Kidney epithelial cell (primary cell): Measurements from ENCODE around the gene FOXI2. TPM values are rescaled to one million over a fixed set of nuclear protein-coding genes. Genes with fewer than 3 reads are reported as not detected.

ENCODE experiments used
- DNase-seq: peaks from one replicate; pipeline ENCODE4 v3.0.0-alpha.2; 2010; ENCODE audit warnings: low read depth
- H3K27me3 ChIP-seq: 2 replicates; pipeline ENCODE4 v1.6.0; 2011; ENCODE audit warnings: low read length; ENCODE audit not compliant: control insufficient read depth, insufficient read depth
- H3K36me3 ChIP-seq: 2 replicates; pipeline ENCODE4 v1.5.1; 2011; ENCODE audit warnings: low read length; ENCODE audit not compliant: control insufficient read depth, insufficient read depth
- H3K4me3 ChIP-seq: 2 replicates; pipeline ENCODE4 v1.5.1; 2011; ENCODE audit warnings: low read depth, mild to moderate bottlenecking, control low read depth, low read length
- total RNA-seq: library from RNA; depleted of rRNA; stranded (reverse); fragments of >200 nt; gene quantifications from 2 replicates; pipeline ENCODE4 v1.2.3, GENCODE V29; 2015
- TF ChIP-seq, protein P1 (sequence below): IDR thresholded peaks from 2 replicates; pipeline ENCODE4 v1.5.1; 2011; ENCODE audit warnings: mild to moderate bottlenecking, moderate library complexity, low read length, control low read depth, inconsistent platforms; ENCODE audit not compliant: insufficient read depth, poor library complexity, severe bottlenecking

Gene FOXI2
- total RNA-seq, 1 donor from 2014 or later, result 0.21 TPM

DNA sequence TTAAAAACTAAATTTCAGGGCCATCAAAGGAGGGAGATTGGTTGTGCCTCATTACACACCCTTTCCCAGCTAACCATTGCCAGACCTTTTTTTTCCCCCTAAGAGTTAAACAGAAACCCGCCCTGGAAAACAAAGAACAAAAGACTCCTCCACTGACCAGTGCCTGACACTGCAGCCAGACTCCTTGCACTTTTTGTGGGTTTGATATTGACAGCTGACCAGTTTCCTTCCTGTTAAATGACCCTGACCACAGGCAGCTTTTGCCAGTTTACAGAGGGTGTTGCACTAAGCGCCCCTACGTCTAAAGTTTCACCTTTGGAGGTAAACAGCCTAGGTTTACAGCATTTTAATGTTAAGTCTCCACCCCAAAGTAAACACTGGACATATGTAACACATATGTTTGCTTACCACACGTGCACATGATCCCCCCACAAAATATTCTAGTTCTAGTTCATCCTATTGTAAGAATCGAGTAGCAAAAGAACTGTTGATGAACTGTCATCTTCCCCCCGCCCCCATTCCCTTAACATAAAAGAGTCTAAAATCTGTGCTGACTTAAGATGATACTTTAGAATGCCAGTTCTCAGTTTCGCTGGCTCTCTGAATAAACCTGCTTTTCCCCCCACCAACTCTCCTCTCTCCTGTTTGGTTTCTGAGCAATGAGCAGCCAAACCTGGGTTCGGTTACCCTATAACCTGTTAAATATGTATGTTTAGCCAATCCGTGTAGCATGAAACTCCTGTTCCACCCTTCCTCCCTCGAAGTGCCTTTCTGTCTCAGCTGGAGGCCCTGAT, 38.0 kb downstream of the FOXI2 start:
- TF ChIP-seq, protein P1, sequence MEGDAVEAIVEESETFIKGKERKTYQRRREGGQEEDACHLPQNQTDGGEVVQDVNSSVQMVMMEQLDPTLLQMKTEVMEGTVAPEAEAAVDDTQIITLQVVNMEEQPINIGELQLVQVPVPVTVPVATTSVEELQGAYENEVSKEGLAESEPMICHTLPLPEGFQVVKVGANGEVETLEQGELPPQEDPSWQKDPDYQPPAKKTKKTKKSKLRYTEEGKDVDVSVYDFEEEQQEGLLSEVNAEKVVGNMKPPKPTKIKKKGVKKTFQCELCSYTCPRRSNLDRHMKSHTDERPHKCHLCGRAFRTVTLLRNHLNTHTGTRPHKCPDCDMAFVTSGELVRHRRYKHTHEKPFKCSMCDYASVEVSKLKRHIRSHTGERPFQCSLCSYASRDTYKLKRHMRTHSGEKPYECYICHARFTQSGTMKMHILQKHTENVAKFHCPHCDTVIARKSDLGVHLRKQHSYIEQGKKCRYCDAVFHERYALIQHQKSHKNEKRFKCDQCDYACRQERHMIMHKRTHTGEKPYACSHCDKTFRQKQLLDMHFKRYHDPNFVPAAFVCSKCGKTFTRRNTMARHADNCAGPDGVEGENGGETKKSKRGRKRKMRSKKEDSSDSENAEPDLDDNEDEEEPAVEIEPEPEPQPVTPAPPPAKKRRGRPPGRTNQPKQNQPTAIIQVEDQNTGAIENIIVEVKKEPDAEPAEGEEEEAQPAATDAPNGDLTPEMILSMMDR, result no peak
- Histone ChIP-seq H3K36me3 (no peaks in the 10 kb centered on the region), H3K4me3 (no peak overlapping the region), H3K27me3 (no peaks in the 10 kb centered on the region)
- no peak for DNase-seq

DNA sequence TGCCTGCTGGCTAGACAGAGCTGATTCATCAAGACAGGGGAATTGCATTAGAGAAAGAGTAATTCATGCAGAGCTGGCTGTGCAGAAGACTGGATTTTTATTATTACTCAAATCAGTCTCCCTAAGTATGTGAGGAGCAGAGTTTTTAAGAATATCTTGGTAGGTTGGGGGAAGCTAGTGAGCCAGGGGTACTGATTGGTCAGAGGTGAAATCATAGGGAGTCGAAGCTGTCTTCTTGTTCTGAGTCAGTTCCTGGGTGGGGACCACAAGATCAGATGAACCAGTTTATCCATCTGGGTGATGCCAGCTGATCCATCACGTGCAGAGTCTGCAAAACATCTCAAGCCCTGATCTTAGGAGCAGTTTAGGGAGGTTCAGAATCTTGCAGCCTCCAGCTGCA, 39.8 kb downstream of the FOXI2 start:
- TF ChIP-seq, protein P1, result no peak
- Histone ChIP-seq H3K36me3 (no peaks in the 10 kb centered on the region), H3K4me3 (no peak overlapping the region), H3K27me3 (no peaks in the 10 kb centered on the region)
- no peak for DNase-seq

DNA sequence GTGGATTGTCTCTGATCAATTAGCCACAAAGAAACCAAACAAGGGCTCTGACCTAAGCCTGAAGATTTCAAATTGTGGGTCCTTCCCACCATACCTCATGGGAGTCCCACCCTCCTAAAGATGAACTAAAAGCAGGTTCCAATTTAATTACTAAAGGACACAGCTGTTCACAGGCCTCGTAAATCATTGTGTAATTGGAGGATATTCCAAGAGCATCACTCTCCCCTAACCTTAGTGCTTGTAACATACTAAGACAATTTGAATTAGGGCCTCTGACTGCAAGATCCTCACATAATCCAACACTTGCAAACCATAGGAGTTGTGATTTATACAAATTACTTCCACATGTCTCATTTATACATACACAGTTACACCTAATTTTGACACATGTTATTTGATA, 44.4 kb downstream of the FOXI2 start:
- TF ChIP-seq, protein P1, result no peak
- no peak for DNase-seq

DNA sequence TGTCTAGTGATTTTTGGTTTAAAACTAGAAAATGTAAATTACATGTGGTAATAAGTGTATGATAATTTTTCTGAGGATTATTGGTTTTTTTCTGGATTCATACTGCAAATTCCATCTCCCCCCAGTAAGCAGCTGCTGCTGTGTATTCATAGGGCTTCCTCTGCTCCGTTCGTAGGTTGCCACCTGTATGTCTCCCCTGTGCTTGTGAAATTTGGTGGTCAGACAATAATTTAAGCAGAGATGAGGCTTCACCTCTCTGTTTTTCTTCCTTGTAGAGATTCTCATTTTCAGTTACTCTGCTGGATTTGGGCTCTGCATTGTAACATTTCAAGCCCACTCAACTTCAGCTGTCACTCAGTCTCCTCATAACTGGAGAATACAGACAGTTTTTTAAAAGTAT, 50.9 kb downstream of the FOXI2 start:
- TF ChIP-seq, protein P1, result no peak

More for the DNA sequence above, 44.4 kb downstream of the FOXI2 start:
- no peaks in the 10 kb centered on the region for H3K27me3 ChIP-seq
- H3K4me3 ChIP-seq, result no peak overlapping the region
- H3K36me3 ChIP-seq, result no peaks in the 10 kb centered on the region

DNA sequence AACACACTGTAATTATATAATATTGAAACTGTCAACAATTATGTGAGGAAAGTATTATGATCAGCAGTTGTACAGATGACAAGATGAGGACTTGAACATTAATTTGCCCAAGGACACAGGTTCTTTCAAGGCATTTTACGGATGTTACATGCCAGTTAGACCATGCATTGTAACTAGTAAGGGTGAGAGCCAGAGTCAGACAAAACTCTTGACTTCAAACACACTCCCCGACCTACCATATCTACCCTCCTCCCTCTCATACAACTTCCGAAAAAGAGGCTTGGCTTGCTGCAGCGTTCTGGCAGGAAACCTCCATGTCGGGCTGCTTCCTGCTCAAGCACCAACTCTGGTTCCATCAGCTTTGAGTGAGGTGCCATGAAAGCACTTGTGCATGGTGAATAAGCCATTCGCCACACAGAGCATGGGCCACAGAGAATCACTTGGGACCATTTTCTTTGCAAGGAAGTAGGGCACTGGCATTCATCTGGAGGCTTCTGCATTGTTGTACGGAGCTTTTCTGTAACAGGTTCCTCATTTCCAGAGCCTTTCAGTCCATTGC, 53.2 kb downstream of the FOXI2 start:
- Histone ChIP-seq H3K36me3 (no peaks in the 10 kb centered on the region), H3K27me3 (no peaks in the 10 kb centered on the region), H3K4me3 (no peak overlapping the region)
- TF ChIP-seq, protein P1, result no peak
- no peak for DNase-seq

More for the DNA sequence above, 50.9 kb downstream of the FOXI2 start:
- Histone ChIP-seq H3K36me3 (no peaks in the 10 kb centered on the region), H3K4me3 (no peak overlapping the region), H3K27me3 (no peaks in the 10 kb centered on the region)
- DNase-seq, result no peak

Other genes starting within 250 kb of the FOXI2 start
- gene NPS, start 187.9 kb upstream of the FOXI2 start, total RNA-seq, result not detected in 2 replicates
- gene CLRN3, start 155.8 kb downstream of the FOXI2 start, total RNA-seq, result not detected in 2 replicates
- gene PTPRE, start 169.9 kb downstream of the FOXI2 start, total RNA-seq, result 10.3 and 12.7 TPM in 2 replicates